GM12891 (cell line): ENCODE data around the gene GOT1.

ENCODE experiments used
- POLR2A ChIP-seq: IDR thresholded peaks from 2 replicates; pipeline ENCODE4 v1.6.1; 2011; ENCODE audit warnings: low read depth, low read length, control low read depth
- POLR2AphosphoS5 ChIP-seq: IDR thresholded peaks from 2 replicates; pipeline ENCODE4 v1.6.1; 2011; ENCODE audit warnings: low read depth, low read length, control low read depth

DNA sequence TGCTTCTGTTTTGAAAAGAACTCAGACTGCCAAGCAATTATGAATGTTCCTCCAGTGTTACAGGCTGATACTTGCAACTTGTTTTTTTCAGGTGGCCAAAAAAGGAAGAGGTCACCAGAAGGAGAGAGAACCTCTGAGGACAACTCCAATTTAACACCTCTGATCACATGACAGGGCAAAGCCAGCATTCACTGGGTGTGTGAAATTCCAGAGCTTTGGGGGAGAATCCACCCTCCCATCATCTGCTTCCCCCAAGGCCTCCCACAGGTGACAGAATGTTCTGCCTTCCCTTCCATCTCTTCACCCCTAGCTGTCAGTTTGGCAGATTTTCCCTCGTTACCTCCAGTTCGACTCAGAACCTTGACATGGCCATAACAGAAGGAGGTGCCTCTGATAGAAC lies 39.1 kb downstream of the GOT1 start:
- no peak for TF ChIP-seq POLR2A
- TF ChIP-seq POLR2AphosphoS5 = no peak
